ENCODE measurements around the gene CLEC4M.
"Not testable (repeated sequence)": the region's sequence is repeated elsewhere in the genome, so short reads cannot be mapped to it uniquely, and the experiment has no call there.

CLEC4M gene

DNA sequence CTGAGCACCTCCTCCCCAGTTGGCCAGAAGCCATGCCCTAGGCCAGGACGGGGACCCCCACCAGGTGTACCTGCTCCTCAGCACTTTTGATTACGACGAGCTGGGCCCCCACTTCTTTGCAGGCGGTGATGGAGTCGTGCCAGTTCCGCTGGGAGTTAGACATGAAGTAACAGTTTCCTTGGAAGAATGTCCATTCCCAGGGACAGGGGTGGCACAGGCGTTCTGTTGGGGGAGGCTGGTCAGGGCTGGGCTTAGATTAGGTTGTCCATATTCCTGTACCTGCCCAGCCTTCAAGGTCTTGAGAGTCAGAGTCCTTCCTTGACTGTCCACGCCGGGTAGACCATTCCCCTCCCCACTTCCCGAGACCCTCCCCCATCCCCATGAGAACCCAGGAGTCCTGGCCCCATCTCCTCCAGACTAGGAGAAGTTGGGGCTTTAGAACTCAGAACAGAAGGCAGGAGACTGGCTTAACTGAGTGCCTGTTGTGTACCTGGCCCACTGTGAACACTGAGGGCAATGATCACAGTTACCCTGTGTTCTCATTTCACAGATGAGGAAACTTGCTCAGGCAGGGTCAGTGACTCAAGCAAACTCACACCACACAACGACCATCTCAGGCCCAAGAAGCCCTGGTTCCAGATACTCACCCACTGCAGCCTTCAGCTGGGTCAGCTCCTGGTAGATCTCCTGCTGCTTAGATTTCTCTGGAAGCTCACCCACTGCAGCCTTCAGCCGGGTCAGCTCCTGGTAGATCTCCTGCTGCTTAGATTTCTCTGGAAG is 18.0 kb upstream of the CLEC4M start:
- no peak for ATAC-seq
- TF ChIP-seq, protein P1, sequence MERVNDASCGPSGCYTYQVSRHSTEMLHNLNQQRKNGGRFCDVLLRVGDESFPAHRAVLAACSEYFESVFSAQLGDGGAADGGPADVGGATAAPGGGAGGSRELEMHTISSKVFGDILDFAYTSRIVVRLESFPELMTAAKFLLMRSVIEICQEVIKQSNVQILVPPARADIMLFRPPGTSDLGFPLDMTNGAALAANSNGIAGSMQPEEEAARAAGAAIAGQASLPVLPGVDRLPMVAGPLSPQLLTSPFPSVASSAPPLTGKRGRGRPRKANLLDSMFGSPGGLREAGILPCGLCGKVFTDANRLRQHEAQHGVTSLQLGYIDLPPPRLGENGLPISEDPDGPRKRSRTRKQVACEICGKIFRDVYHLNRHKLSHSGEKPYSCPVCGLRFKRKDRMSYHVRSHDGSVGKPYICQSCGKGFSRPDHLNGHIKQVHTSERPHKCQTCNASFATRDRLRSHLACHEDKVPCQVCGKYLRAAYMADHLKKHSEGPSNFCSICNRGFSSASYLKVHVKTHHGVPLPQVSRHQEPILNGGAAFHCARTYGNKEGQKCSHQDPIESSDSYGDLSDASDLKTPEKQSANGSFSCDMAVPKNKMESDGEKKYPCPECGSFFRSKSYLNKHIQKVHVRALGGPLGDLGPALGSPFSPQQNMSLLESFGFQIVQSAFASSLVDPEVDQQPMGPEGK (CRISPR knock-in tag; IDR thresholded peaks at IDR 0.05; ENCODE audit: borderline replicate concordance): no peak
- TF ChIP-seq, protein P2, sequence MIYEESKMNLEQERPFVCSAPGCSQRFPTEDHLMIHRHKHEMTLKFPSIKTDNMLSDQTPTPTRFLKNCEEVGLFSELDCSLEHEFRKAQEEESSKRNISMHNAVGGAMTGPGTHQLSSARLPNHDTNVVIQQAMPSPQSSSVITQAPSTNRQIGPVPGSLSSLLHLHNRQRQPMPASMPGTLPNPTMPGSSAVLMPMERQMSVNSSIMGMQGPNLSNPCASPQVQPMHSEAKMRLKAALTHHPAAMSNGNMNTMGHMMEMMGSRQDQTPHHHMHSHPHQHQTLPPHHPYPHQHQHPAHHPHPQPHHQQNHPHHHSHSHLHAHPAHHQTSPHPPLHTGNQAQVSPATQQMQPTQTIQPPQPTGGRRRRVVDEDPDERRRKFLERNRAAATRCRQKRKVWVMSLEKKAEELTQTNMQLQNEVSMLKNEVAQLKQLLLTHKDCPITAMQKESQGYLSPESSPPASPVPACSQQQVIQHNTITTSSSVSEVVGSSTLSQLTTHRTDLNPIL (CRISPR knock-in tag; IDR thresholded peaks at IDR 0.05; ENCODE audit: low read depth): no peak
- no peak for TF ChIP-seq ZNF70 (CRISPR knock-in tag; IDR thresholded peaks at IDR 0.05)
- no peak for TF ChIP-seq ZNF565 (CRISPR knock-in tag; conservative IDR thresholded peaks at IDR 0.05; ENCODE audit: low read depth)
- TF ChIP-seq TCF4 (CRISPR knock-in tag; IDR thresholded peaks at IDR 0.05; ENCODE audit: borderline replicate concordance): no peak

GRCh38 chr19:7746306-7746705 is 16.7 kb upstream of the CLEC4M start:
- ATAC-seq: not testable (repeated sequence)

GRCh38 chr19:7746903-7747884 is 15.8 kb upstream of the CLEC4M start, which contains the start of gene CD209:
Gene CD209 (minus strand): TSS chr19:7747534. CDS start chr19:7747511, 23 bp downstream.
- no peak for ATAC-seq
- TF ChIP-seq ZNF565 (CRISPR knock-in tag; conservative IDR thresholded peaks at IDR 0.05; ENCODE audit: low read depth): no peak
- no peak for TF ChIP-seq ZFP3 (CRISPR knock-in tag; IDR thresholded peaks at IDR 0.05)
- no peak for TF ChIP-seq ZNF70 (CRISPR knock-in tag; IDR thresholded peaks at IDR 0.05)
- no peak for TF ChIP-seq ZNF8 (CRISPR knock-in tag; IDR thresholded peaks at IDR 0.05)
- no peak for TF ChIP-seq ARNTL (CRISPR knock-in tag; IDR thresholded peaks at IDR 0.05; ENCODE audit: borderline replicate concordance, low read depth)
- no peak for TF ChIP-seq GLIS3 (CRISPR knock-in tag; IDR thresholded peaks at IDR 0.05)
- TF ChIP-seq ESRRG (CRISPR knock-in tag; IDR thresholded peaks at IDR 0.05): no peak
- no peak for TF ChIP-seq BACH2 (CRISPR knock-in tag; IDR thresholded peaks at IDR 0.05; ENCODE audit: borderline replicate concordance)
- TF ChIP-seq OSR1 (CRISPR knock-in tag; IDR thresholded peaks at IDR 0.05): no peak
- TF ChIP-seq ZFP30 (CRISPR knock-in tag; IDR thresholded peaks at IDR 0.05): no peak
- TF ChIP-seq TCF4 (CRISPR knock-in tag; IDR thresholded peaks at IDR 0.05; ENCODE audit: borderline replicate concordance): no peak
- no peak for TF ChIP-seq TOX (CRISPR knock-in tag; IDR thresholded peaks at IDR 0.05; ENCODE audit: borderline replicate concordance)
- TF ChIP-seq CSRNP3 (CRISPR knock-in tag; IDR thresholded peaks at IDR 0.05): no peak
- TF ChIP-seq, protein P1 (CRISPR knock-in tag; IDR thresholded peaks at IDR 0.05; ENCODE audit: borderline replicate concordance): no peak
- TF ChIP-seq CSDC2 (CRISPR knock-in tag; IDR thresholded peaks at IDR 0.05): no peak

DNA sequence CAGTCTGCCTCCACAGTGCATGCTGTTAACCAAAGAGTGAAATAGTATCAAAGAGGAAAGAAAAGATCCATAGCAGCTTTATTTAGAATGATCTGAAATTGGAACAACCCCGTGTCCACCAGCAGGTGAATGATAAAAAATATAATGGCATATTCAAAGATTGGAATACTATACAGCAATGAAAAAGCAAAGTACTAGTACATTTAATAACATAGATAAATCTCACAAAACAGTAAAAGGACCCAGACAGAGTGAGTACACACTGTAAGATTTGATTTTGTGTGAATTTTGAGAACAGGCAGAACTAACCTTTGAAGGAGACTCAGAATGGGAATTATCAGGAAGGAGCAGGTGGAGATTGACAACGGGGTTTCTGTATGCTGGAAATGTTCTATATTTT is 14.9 kb upstream of the CLEC4M start:
- no peak for TF ChIP-seq SNAI2 (CRISPR knock-in tag; IDR thresholded peaks at IDR 0.05)
- no peak for TF ChIP-seq TCF4 (CRISPR knock-in tag; IDR thresholded peaks at IDR 0.05; ENCODE audit: borderline replicate concordance)
- TF ChIP-seq PPARA (CRISPR knock-in tag; IDR thresholded peaks at IDR 0.05; ENCODE audit: borderline replicate concordance): no peak
- TF ChIP-seq ESRRG (CRISPR knock-in tag; IDR thresholded peaks at IDR 0.05): no peak
- TF ChIP-seq ZFP30 (CRISPR knock-in tag; IDR thresholded peaks at IDR 0.05): no peak
- TF ChIP-seq GLIS3 (CRISPR knock-in tag; IDR thresholded peaks at IDR 0.05): no peak
- TF ChIP-seq ARNTL (CRISPR knock-in tag; IDR thresholded peaks at IDR 0.05; ENCODE audit: borderline replicate concordance, low read depth): no peak
- no peak for ATAC-seq

All from SK-N-SH treated with all-trans-retinoic acid at 6 μM for 48 hours (cell line).